DOHH2 (cell line): ENCODE measurements around the gene CALML6.

Experiments
- EZH2phosphoT487 ChIP-seq: fragments of 200-600 bp; sonication (generic); IDR thresholded peaks from 2 replicates; pipeline ENCODE4 v1.6.1; 2017; ENCODE audit warnings: borderline replicate concordance, mild to moderate bottlenecking, antibody characterized with exemption, low read length, moderate library complexity, mixed read lengths
- TF ChIP-seq, protein P1 (sequence below): fragments of 200-600 bp; sonication (generic); IDR thresholded peaks from one replicate; pipeline ENCODE4 v1.5.1; 2014; ENCODE audit warnings: antibody characterized with exemption, mild to moderate bottlenecking, low read depth, low read length; ENCODE audit not compliant: poor library complexity, severe bottlenecking

DNA sequence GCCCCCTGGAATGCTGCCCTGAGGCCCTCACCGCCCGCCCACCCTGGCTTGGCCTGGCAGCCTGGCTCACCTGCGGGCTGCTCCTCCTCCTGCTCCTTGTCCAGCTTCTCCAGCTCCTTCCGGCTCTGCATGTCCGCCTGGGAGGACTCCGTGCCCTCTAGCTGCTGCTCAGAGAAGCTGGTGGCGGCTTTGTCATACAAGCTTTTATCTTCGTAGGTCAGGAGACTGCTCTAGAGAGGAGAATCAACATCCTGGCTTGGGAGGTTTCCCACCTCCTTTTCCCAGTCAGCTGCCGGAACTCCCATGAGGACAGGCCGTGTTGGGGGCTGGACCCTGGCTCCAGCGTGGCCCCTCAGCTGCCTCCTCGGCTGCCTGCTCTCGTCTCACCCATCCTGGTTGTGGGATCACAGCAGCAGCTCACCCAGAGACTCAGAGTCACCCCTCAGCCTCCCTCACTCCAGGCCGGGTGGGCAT, 40.6 kb downstream of the CALML6 start:
- TF ChIP-seq, protein P1, sequence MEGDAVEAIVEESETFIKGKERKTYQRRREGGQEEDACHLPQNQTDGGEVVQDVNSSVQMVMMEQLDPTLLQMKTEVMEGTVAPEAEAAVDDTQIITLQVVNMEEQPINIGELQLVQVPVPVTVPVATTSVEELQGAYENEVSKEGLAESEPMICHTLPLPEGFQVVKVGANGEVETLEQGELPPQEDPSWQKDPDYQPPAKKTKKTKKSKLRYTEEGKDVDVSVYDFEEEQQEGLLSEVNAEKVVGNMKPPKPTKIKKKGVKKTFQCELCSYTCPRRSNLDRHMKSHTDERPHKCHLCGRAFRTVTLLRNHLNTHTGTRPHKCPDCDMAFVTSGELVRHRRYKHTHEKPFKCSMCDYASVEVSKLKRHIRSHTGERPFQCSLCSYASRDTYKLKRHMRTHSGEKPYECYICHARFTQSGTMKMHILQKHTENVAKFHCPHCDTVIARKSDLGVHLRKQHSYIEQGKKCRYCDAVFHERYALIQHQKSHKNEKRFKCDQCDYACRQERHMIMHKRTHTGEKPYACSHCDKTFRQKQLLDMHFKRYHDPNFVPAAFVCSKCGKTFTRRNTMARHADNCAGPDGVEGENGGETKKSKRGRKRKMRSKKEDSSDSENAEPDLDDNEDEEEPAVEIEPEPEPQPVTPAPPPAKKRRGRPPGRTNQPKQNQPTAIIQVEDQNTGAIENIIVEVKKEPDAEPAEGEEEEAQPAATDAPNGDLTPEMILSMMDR, result no peak
- no peak for TF ChIP-seq EZH2phosphoT487
